ENCODE data around the gene ZNF790.

Gene ZNF790

DNA sequence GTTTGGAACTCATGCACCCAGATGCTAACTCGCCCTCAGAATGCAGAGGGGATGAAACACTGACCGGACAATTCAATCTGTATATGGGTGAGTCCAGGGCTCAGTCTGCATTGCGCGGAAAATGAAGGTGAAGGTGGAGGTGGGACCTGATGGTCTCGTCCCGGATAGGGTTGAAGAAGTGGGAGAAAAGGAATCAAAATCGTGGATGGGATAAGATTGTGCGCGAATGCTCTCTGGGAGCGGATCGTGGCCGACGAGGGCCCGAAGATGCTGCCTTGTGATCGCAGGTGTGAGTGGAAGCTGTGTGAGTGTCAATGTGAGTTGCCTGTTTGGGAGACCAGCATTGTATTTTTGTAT, 65.0 kb downstream of the ZNF790 start:
- DNase-seq = no peak
- intact Hi-C loops (cut with DNase I) = loop anchor here (5.0 kb wide), 1 partner anchor 64 kb away; the partner anchor contains the start of gene ZNF790

DNA sequence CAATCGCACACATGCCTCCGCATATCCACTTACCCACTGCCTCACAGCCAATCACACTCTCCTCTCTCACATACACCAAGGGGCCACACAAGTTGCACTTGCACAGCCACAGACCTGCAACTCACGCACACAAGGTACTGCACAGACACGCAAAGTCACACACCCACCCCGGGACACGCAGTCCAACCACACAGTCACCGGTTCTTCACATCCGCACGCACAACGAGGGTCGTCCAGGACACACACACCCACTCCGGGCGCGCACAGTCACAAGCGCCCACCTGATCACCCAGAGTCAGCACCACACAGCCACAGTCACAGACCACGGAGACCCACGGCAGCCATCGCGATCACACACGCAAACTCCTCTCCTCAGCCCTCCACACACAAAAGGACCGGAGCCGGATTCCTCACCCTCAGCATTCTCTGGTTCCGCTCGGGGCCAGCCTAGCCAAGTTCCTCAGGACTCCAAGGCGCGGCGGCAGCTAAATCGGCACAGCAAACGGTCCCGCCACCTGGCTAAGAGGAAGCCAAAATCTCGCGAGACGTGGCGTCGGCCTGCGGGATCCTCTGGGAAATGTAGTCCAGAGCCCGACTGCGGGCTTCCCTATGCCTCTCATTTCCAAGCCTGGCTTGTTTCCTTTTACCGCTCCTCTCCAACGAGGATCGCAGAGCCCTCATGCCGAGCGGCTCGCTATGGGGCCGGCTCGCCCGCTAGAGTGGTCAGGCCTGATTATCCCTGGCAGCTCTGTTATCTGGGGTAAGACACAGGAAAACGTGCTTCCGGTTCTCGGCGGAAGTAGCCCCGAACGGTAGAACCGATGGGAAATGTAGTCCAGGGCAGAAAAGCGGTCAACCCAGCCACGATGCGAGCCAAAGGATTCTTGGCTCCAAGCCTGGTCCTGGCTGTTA, 65.6 kb downstream of the ZNF790 start, which contains the start of gene ZNF850:
Gene ZNF850, minus strand, starts transcription at position 497 of the 912 bp plus-strand sequence. CDS start 10,201 bp downstream, outside the sequence.
- DNase-seq = peak; percentile 87 to 99 (median 92)
- intact Hi-C loops (cut with DNase I) = loop anchor here (5.0 kb wide), 1 partner anchor 65 kb away; the partner anchor contains the start of gene ZNF790

DNA sequence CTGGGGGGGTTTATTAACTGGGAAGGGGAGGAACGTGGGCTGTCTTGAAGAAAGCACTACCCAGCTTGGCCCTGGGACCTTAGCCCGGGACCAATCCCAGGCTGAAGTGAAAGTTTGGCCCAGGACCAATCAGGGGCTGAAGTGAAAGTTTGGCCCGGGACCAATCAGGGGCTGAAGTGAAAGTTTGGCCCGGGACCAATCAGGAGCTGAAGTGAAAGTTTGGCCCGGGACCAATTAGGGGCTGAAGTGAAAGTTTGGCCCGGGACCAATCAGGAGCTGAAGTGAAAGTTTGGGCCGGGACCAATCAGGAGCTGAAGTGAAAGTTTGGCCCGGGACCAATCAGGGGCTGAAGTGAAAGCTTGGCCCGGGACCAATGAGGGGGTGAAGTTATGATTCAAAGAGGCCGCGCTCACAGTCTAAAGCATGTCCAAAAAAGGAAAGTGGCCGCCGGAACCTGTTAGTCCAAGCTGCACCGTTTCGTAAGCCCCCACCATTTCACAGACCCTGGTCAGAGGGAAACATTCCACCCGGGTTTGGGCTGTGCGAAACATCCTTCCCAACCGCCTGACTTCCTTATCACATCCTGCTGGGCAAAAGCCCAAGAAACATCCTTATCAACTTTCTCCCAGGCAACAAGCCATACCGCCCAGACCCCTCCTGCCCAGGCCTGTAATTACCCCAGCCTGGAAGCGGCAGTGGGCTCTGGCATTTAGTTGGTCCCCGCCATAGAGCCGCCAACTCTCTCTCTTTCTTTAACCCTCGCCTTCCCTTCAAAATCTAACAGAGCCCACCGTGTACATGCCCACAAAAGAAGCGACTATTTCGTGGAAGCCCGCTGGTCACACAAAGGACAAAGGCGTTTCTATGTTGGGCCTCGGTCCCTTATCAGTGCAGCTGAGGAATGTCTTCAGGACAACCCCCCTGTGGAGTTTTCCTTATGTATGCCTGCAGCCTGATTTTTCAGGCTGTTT, 66.6 kb downstream of the ZNF790 start:
- intact Hi-C loops (cut with DNase I) = loop anchor here (2.0 to 5.0 kb wide), 2 partner anchors 66 to 243 kb away; partner anchors contain the start of genes ZNF260 and ZNF790
- DNase-seq = peak in 1 of 10 donors; percentile 21
